Measurements from ENCODE around the gene MROH8. TPM values are rescaled to one million over a fixed set of nuclear protein-coding genes. Genes with fewer than 3 reads are reported as not detected.

Gene MROH8
- total RNA-seq, 1 experiment from 2014 or later, result 3.3 TPM

DNA sequence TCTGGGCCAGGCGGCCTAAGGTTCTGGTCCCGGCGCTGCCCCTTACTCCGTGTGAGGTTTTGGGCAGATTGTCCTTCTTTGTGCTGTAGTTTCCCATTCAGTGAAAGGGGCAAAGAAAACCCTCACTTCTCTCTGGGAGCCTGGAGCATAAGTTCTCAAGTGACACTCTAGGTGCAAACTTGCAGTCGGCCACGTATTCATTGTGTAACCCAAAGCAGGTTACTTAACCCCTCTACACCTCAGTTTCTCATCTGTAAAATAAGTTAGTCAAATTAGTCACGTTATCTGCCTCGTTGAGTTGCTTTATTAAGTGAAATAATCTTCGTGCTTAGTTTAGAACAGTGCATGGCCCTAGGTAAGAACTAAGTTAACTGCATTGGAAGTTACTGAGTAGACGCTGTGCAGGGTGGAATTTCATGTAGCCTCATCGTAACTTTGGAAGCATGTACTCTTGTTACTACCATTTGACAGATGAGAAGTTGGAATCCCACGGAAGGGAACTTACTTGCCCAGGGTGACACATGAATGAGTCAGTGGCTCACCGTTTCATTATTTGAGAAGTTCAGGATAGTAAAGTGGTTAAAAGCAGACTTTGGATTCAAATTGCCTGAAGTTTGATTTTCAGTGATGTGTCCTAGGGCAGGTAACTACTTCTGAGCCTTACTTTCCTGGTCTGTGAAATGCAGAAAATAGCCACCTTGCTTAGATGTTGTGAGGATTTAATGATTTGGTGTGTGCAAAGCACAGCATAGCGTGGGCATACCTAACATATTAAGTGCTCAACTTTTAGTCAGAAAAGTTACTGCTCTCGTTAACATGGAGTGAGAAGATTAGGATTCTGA, 556 bp upstream of the MROH8 start:
- intact Hi-C loops (cut with micrococcal nuclease; ENCODE audit: unreplicated experiment), result no loop called here
- peak overlapping the region; percentile 87 for H3K27ac ChIP-seq
- TF ChIP-seq, protein P1, sequence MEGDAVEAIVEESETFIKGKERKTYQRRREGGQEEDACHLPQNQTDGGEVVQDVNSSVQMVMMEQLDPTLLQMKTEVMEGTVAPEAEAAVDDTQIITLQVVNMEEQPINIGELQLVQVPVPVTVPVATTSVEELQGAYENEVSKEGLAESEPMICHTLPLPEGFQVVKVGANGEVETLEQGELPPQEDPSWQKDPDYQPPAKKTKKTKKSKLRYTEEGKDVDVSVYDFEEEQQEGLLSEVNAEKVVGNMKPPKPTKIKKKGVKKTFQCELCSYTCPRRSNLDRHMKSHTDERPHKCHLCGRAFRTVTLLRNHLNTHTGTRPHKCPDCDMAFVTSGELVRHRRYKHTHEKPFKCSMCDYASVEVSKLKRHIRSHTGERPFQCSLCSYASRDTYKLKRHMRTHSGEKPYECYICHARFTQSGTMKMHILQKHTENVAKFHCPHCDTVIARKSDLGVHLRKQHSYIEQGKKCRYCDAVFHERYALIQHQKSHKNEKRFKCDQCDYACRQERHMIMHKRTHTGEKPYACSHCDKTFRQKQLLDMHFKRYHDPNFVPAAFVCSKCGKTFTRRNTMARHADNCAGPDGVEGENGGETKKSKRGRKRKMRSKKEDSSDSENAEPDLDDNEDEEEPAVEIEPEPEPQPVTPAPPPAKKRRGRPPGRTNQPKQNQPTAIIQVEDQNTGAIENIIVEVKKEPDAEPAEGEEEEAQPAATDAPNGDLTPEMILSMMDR (conservative IDR thresholded peaks at IDR 0.05), result no peak
- TF ChIP-seq EZH2 (IDR thresholded peaks at IDR 0.05; ENCODE audit: low read depth), result no peak
- peak; percentile 7 to 74 for DNase-seq
- H3K79me2 ChIP-seq (ENCODE audit: low read depth), result peaks cover 58% of the 10 kb centered on the region
- ChIA-PET POLR2A (ENCODE audit: unreplicated experiment) (interaction anchor here (0.6 kb wide), 1 partner anchor 16 kb away, joined by 4 read pairs; no protein-coding TSS in a partner anchor), CTCF (no interaction called here)
- no peaks in the 10 kb centered on the region for H3K9me2 ChIP-seq (ENCODE audit: insufficient read depth)
- peak overlapping the region; percentile 92 for H3K4me2 ChIP-seq
- H3K4me3 ChIP-seq, result peak overlapping the region; percentile 88
- peak overlapping the region; percentile 96 for H2AFZ ChIP-seq
- no peaks in the 10 kb centered on the region for H3K9me3 ChIP-seq (ENCODE audit: insufficient read depth, low read depth)
- H4K20me1 ChIP-seq (ENCODE audit: insufficient read depth), result peaks cover 35% of the 10 kb centered on the region
- peaks cover 13% of the 10 kb centered on the region; the same call in 1 of the 2 replicates for H3K36me3 ChIP-seq (ENCODE audit: low read depth)
- TSS peak; percentile 51 for BruUV-seq (replicated peaks)
- peaks cover 15% of the 10 kb centered on the region for H3K4me1 ChIP-seq (replicated peaks; ENCODE audit: insufficient read depth)
- peaks cover 8% of the 10 kb centered on the region for H3F3A ChIP-seq (ENCODE audit: insufficient read depth, low read depth)
- H3K27me3 ChIP-seq (ENCODE audit: insufficient read depth, low read depth), result no peaks in the 10 kb centered on the region

DNA sequence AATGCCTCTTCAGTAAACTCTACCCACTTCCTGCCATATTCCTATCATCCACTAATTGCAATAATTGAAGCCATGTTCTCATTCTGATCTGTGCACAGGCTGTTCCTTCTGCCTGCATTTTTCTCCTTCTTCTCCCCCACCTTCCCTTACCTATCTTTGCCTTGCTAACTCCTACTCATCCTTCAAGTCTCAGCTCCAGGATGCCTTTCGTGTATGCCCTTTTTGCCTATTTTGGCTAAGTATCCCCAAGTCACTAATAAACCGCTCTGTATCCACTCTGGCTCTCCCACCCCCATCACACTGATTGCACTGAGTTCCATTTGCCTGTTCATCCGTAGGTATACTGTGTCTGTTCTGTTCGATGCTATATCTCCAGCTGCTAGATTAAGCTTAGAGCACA, 6.5 kb downstream of the MROH8 start:
- Histone ChIP-seq H3K36me3 (ENCODE audit: low read depth) (no peaks in the 10 kb centered on the region), H2AFZ (no peak overlapping the region), H3K27ac (no peak overlapping the region), H3K4me2 (no peak overlapping the region), H3K4me3 (no peak overlapping the region), H3K9me3 (ENCODE audit: insufficient read depth, low read depth) (no peaks in the 10 kb centered on the region), H3K27me3 (ENCODE audit: insufficient read depth, low read depth) (no peaks in the 10 kb centered on the region), H3K9me2 (ENCODE audit: insufficient read depth) (no peaks in the 10 kb centered on the region), H3F3A (ENCODE audit: insufficient read depth, low read depth) (peaks cover 2% of the 10 kb centered on the region; the same call in 1 of the 2 replicates), H3K4me1 (replicated peaks; ENCODE audit: insufficient read depth) (peaks cover 7% of the 10 kb centered on the region; the same call in 1 of the 2 replicates), H3K79me2 (ENCODE audit: low read depth) (no peaks in the 10 kb centered on the region), H4K20me1 (ENCODE audit: insufficient read depth) (no peaks in the 10 kb centered on the region)
- TF ChIP-seq, protein P1 (conservative IDR thresholded peaks at IDR 0.05), result no peak
- TF ChIP-seq EZH2 (IDR thresholded peaks at IDR 0.05; ENCODE audit: low read depth), result no peak
- intact Hi-C loops (cut with micrococcal nuclease; ENCODE audit: unreplicated experiment), result no loop called here
- ChIA-PET POLR2A (ENCODE audit: unreplicated experiment) (no interaction called here), CTCF (no interaction called here)
- no TSS peak for BruUV-seq (replicated peaks)
- no peak for DNase-seq

DNA sequence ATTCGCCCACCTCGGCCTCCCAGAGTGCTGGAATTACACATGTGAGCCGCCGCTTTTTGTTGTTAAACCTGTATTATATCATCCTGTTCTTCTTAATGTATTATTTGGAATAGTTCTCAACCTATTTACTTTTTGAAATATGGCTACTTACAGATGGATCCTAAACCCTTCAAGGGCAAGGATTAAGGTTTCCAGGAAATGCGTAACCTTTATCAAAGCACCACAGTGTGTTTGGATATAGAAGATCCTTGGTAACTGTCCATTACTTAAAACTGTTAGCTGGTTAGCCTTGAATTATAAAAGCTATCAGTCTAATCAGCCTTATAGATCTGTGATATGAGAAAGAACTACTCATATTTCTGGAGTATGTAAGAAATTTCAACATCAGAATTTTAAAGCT, 12.5 kb downstream of the MROH8 start:
- Histone ChIP-seq H3F3A (ENCODE audit: insufficient read depth, low read depth) (no peaks in the 10 kb centered on the region), H3K79me2 (ENCODE audit: low read depth) (no peaks in the 10 kb centered on the region), H3K4me3 (no peak overlapping the region), H3K9me3 (ENCODE audit: insufficient read depth, low read depth) (no peaks in the 10 kb centered on the region), H3K27ac (no peak overlapping the region), H3K36me3 (ENCODE audit: low read depth) (no peaks in the 10 kb centered on the region), H3K27me3 (ENCODE audit: insufficient read depth, low read depth) (0 out of 2 replicates have a peak, but pooled peaks cover 6% of the 10 kb centered on the region), H2AFZ (no peak overlapping the region), H3K4me1 (replicated peaks; ENCODE audit: insufficient read depth) (no peaks in the 10 kb centered on the region), H3K9me2 (ENCODE audit: insufficient read depth) (no peaks in the 10 kb centered on the region), H4K20me1 (ENCODE audit: insufficient read depth) (no peaks in the 10 kb centered on the region), H3K4me2 (no peak overlapping the region)
- no TSS peak for BruUV-seq (replicated peaks)
- ChIA-PET CTCF (interaction anchor here (0.6 kb wide), 1 partner anchor 259 kb away, joined by 7 read pairs; no protein-coding TSS in a partner anchor), POLR2A (ENCODE audit: unreplicated experiment) (no interaction called here)
- no peak for DNase-seq
- intact Hi-C loops (cut with micrococcal nuclease; ENCODE audit: unreplicated experiment), result no loop called here
- no peak for TF ChIP-seq EZH2 (IDR thresholded peaks at IDR 0.05; ENCODE audit: low read depth)
- TF ChIP-seq, protein P1 (conservative IDR thresholded peaks at IDR 0.05), result no peak
